Measurements from ENCODE around the gene TTC5. TPM values are rescaled to one million over a fixed set of nuclear protein-coding genes. Genes with fewer than 3 reads are reported as not detected.
"Not testable (repeated sequence)": the region's sequence is repeated elsewhere in the genome, so short reads cannot be mapped to it uniquely, and the experiment has no call there.

TTC5 gene
- total RNA-seq, 4 donors from 2014 or later: 13.3 to 23.3 (median 14.6) TPM

- TF ChIP-seq POLR2AphosphoS5 (IDR thresholded peaks at IDR 0.05) (no peak), POLR2A (IDR thresholded peaks at IDR 0.05) (no peak), CTCF (IDR thresholded peaks at IDR 0.05) (no peak), EP300 (IDR thresholded peaks at IDR 0.05) (no peak)
- no peaks in the 10 kb centered on the region for H3K27me3 ChIP-seq
- no peaks in the 10 kb centered on the region for H3K9me3 ChIP-seq
- H3K4me1 ChIP-seq: peaks cover 19% of the 10 kb centered on the region
- H3K36me3 ChIP-seq: peaks cover 10% of the 10 kb centered on the region
- DNase-seq (ENCODE audit: low spot score in 2 of 2): no peak
- WGBS: 94% methylated on average over 1 of the region's 1 CpG
- no peak overlapping the region for H3K27ac ChIP-seq
- H3K4me3 ChIP-seq: peak overlapping the region; percentile 55
Measured at GRCh38 chr14:20306079-20306423, 300 bp upstream of the TTC5 start.

- Histone ChIP-seq H3K4me3 (no peak overlapping the region), H3K4me1 (peaks cover 19% of the 10 kb centered on the region), H3K27ac (no peak overlapping the region), H3K36me3 (peaks cover 46% of the 10 kb centered on the region), H3K27me3 (no peaks in the 10 kb centered on the region), H3K9me3 (no peaks in the 10 kb centered on the region)
- TF ChIP-seq POLR2AphosphoS5 (IDR thresholded peaks at IDR 0.05) (no peak), POLR2A (IDR thresholded peaks at IDR 0.05) (no peak), CTCF (IDR thresholded peaks at IDR 0.05) (no peak), EP300 (IDR thresholded peaks at IDR 0.05) (no peak)
- DNase-seq (ENCODE audit: low spot score in 2 of 2): no peak
- WGBS: 81% methylated on average over 1 of the region's 1 CpG
Measured at GRCh38 chr14:20302042-20302755, 3.6 kb downstream of the TTC5 start.

GRCh38 chr14:20295067-20295466 is 10.7 kb downstream of the TTC5 start:
- WGBS: 84% methylated on average over 4 of the region's 4 CpGs
- Histone ChIP-seq H3K27ac (no peak overlapping the region), H3K4me3 (no peak overlapping the region), H3K36me3 (peaks cover 88% of the 10 kb centered on the region), H3K9me3 (no peaks in the 10 kb centered on the region), H3K4me1 (no peaks in the 10 kb centered on the region), H3K27me3 (no peaks in the 10 kb centered on the region)
- DNase-seq (ENCODE audit: low spot score in 2 of 2): no peak
- no peak for TF ChIP-seq POLR2A (IDR thresholded peaks at IDR 0.05)
- TF ChIP-seq CTCF (IDR thresholded peaks at IDR 0.05): no peak
- TF ChIP-seq POLR2AphosphoS5 (IDR thresholded peaks at IDR 0.05): no peak
- TF ChIP-seq EP300 (IDR thresholded peaks at IDR 0.05): no peak

GRCh38 chr14:20294636-20295035 is 11.1 kb downstream of the TTC5 start:
- Histone ChIP-seq H3K4me1 (no peaks in the 10 kb centered on the region), H3K4me3 (no peak overlapping the region), H3K36me3 (peaks cover 90% of the 10 kb centered on the region), H3K27ac (no peak overlapping the region), H3K9me3 (no peaks in the 10 kb centered on the region), H3K27me3 (no peaks in the 10 kb centered on the region)
- no peak for TF ChIP-seq POLR2AphosphoS5 (IDR thresholded peaks at IDR 0.05)
- TF ChIP-seq CTCF (IDR thresholded peaks at IDR 0.05): no peak
- no peak for TF ChIP-seq EP300 (IDR thresholded peaks at IDR 0.05)
- no peak for TF ChIP-seq POLR2A (IDR thresholded peaks at IDR 0.05)
- no peak for DNase-seq (ENCODE audit: low spot score in 2 of 2)
- 93% methylated on average over 2 of the region's 2 CpGs for WGBS

- peaks cover 15% of the 10 kb centered on the region for H3K36me3 ChIP-seq
- 100% methylated on average over 1 of the region's 1 CpG for WGBS
- H3K9me3 ChIP-seq; H3K4me3 ChIP-seq; H3K27me3 ChIP-seq; DNase-seq (ENCODE audit: low spot score in 2 of 2); H3K4me1 ChIP-seq; H3K27ac ChIP-seq: not testable (repeated sequence)
Measured at GRCh38 chr14:20281998-20282397, 23.8 kb downstream of the TTC5 start.

GRCh38 chr14:20280265-20280664 is 25.5 kb downstream of the TTC5 start:
- not testable (repeated sequence) for H3K4me1 ChIP-seq; DNase-seq (ENCODE audit: low spot score in 2 of 2); H3K4me3 ChIP-seq; H3K27ac ChIP-seq; H3K27me3 ChIP-seq; H3K36me3 ChIP-seq; H3K9me3 ChIP-seq
- WGBS: 94% methylated on average over 7 of the region's 7 CpGs
